ENCODE measurements around the gene SORD. TPM values are rescaled to one million over a fixed set of nuclear protein-coding genes. Genes with fewer than 3 reads are reported as not detected.

SORD gene
- total and polyA plus RNA-seq, 2 donors (not counting 3 experiments of a cell fraction or from before 2014, with no cell fraction given): 16.6 to 31.8 TPM

GRCh38 chr15:45111390-45112142 lies 88.6 kb downstream of the SORD start:
- no peaks in the 10 kb centered on the region for H3K4me1 ChIP-seq (ENCODE audit: control insufficient read depth, extremely low read depth, insufficient read depth, low read length)
- ChIA-PET CTCF (interaction anchor here (1.6 kb wide), 1 partner anchor 15 kb away, joined by 7 read pairs; no protein-coding TSS in a partner anchor), POLR2A (no interaction called here)
- H3K27me3 ChIP-seq (ENCODE audit: control insufficient read depth in 2 of 2, insufficient read depth in 2 of 2, low read length in 2 of 2): peaks cover 67 to 75% of the 10 kb centered on the region in 2 experiments
- dilution Hi-C loops (cut with MboI; ENCODE audit: extremely low pct_ligation_motif_present, low sequenced_read_pairs) (no loop called here), intact Hi-C loops (cut with micrococcal nuclease) (no loop called here)
- H3K4me3 ChIP-seq (replicated peaks in 1 of 3; ENCODE audit: insufficient read depth in 1 of 3, low read depth in 1 of 3, low read length in 3 of 3): no peak overlapping the region
- H3K4me2 ChIP-seq (ENCODE audit: insufficient read depth, low read length): no peak overlapping the region
- BruUV-seq (replicated peaks): no TSS peak
- H3K79me2 ChIP-seq (ENCODE audit: control insufficient read depth, insufficient read depth, low read length): no peaks in the 10 kb centered on the region
- no peak overlapping the region for H2AFZ ChIP-seq (ENCODE audit: low read depth, low read length)
- TF ChIP-seq POLR2A (IDR thresholded peaks at IDR 0.05; ENCODE audit: low read depth, low read length): no peak
- no peak for TF ChIP-seq FOS (IDR thresholded peaks at IDR 0.05; ENCODE audit: borderline replicate concordance, insufficient read depth, low read length)
- no peak for TF ChIP-seq JUN (IDR thresholded peaks at IDR 0.05; ENCODE audit: borderline replicate concordance, insufficient read depth, insufficient read length, low read depth)
- TF ChIP-seq GATA2 (IDR thresholded peaks at IDR 0.05; ENCODE audit: insufficient read depth, insufficient read length, low read depth, low read length): no peak
- TF ChIP-seq MAX (IDR thresholded peaks at IDR 0.05; ENCODE audit: insufficient read depth, insufficient read length): no peak
- no peak for TF ChIP-seq MYC (IDR thresholded peaks at IDR 0.05; ENCODE audit: low read depth, low read length)
- no peak for TF ChIP-seq EZH2 (IDR thresholded peaks at IDR 0.05; ENCODE audit: borderline replicate concordance, low read depth, low read length, severe bottlenecking)
- no peak for TF ChIP-seq POLR2AphosphoS5 (IDR thresholded peaks at IDR 0.05; ENCODE audit: insufficient read depth, low read depth, low read length)
- no peak for TF ChIP-seq CTCF (IDR thresholded peaks at IDR 0.05; ENCODE audit: extremely low read depth in 1 of 2, insufficient read depth in 1 of 2, low read depth in 1 of 2, low read length in 2 of 2)
- H3K9ac ChIP-seq (replicated peaks; ENCODE audit: extremely low read depth, insufficient read depth, low read length): no peak overlapping the region
- H4K20me1 ChIP-seq (replicated peaks; ENCODE audit: control insufficient read depth, extremely low read depth, insufficient read depth, low read length): no peaks in the 10 kb centered on the region
- no peak overlapping the region for H3K27ac ChIP-seq (ENCODE audit: insufficient read depth, low read depth, low read length)
- no peaks in the 10 kb centered on the region for H3K9me1 ChIP-seq (replicated peaks; ENCODE audit: control insufficient read depth, extremely low read depth, insufficient read depth, low read length)
- FAIRE-seq: no peak
- H3K36me3 ChIP-seq (ENCODE audit: control insufficient read depth in 2 of 2, extremely low read depth in 1 of 2, insufficient read depth in 2 of 2, low read length in 2 of 2): no peaks in the 10 kb centered on the region
- no peak for DNase-seq (ENCODE audit: low read depth, low spot score)
- H3K9me3 ChIP-seq (replicated peaks; ENCODE audit: control insufficient read depth, insufficient read depth, low read length): no peaks in the 10 kb centered on the region

Measured in endothelial cell of umbilical vein (primary cell).